HG02798 (cell line): ENCODE results near the gene SLC12A8.
A peak's percentile ranks its signal among the peaks of the same experiment; 100 is the strongest.

Experiments
- ATAC-seq: cut with Tn5 transposase; IDR thresholded peaks from one replicate; pipeline ENCODE4 v1.9.1; 2021; ENCODE audit warnings: mild to moderate bottlenecking; ENCODE audit not compliant: unreplicated experiment, poor library complexity

SLC12A8 gene

DNA sequence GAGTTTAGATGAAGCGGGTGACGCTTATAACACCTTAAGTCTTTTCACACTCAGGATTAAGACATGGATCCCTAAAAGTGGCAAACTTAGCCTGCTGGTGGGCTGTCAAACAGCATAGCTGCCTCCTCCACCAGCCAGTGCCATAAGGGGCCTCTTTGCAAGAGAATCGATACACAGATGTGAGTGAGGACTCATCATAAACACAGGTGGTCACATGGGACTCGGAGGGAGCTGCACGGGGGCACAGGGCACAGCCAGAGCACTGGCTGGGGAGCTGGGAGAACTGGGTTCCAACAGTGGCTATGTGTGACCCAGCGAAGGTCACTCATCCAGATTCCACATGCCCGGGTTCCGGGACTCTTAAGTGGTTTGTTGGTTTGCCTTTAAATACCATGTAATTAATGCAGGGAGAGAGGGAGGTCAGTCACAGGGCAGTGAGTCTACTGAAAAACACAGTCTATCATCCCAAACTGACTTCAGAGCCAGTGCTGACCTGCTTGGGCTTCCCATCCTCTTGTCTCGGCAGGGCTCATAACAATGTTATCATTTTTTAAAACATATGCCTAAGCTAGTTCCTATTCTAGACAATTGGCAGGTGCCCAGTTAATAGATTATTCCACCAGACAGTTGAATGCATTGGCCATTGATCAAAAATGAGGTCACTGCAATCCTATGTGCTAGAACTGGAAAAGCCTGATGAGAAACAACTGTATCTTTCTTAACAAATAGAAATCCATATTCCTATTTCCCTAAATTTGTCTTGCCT, 51.8 kb downstream of the SLC12A8 start:
- ATAC-seq, result no peak

DNA sequence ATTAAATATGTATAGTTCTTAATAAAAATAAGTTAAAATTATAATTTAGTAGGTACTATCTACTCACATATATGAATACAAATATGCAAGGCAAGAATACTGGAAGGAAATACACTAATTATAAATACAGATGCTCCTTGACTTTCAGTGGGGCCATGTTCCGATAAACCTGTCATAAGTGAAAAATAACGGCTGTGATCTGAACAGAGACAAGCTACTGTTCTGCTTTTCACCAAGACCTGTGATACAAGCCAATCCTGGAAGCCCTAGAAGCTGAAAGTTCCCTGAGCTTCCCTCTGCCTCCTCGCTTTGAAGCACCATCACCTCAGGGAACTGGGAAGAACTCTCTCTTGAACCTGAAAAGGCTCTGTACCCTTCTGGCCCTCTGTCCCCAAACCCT, 55.4 kb downstream of the SLC12A8 start:
- ATAC-seq, result no peak

DNA sequence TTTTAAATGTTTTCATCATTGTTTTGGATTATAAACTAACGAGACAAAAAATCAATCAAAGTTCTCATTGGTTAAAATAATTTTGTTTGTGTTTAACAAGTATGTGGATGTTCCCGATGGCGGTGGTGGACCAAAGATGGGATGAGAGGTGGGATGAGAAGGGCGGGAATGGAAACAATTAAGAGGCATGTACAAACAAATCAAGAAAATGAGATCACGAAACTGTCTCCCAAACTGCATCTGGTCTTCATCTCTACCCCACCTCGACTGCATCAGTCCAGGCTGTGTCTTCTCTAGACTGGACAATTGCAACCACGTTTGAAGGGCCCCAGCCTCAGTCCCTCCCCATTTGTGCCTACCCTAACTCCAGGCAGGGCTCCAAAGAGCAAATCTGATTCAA, 56.1 kb downstream of the SLC12A8 start:
- no peak for ATAC-seq

DNA sequence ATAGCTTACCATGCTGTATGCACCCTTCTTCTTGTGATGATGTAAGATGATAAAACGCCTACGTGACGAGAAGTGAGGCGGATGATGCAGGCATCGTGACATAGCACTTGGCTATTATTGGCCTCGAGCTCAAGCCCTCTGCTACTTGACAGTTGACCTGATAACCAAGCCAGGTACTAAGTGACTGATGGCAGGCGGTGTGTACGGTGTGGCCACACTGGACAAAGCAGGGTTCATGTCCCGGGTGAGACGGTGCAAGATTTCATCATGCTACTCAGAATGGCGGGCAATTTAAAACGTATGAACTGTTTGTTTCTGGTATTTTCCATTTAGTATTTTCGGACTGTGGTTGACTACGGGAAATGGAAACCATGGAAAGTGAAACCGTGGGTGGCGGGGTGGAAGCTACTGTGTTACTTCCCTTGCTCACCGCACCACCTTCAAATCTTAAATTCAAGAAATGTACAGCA, 57.7 kb downstream of the SLC12A8 start:
- ATAC-seq, result peak; percentile 58

- ATAC-seq, result no peak
Measured at GRCh38 chr3:125154110-125154509, 58.4 kb downstream of the SLC12A8 start.

DNA sequence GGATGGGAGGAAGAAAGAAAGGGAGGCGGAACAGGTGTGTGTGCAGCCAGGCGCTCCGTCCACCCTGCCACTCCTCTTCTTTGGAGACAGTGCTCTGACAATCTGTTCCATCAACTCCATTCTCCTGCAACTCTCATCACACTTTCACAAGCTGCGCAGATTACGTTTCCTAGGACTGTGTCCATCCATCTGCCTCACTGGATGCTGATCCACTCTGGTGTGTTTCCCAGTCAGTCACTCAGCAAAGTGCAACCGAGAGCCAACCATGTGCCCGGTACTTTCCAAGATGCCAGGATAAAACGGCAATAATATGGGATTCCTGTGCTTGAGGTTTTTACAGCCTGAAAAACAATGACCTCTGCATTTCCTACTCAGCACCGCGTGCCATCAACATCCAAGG, 59.6 kb downstream of the SLC12A8 start:
- ATAC-seq, result no peak

GRCh38 chr3:125151916-125152315, 60.6 kb downstream of the SLC12A8 start:
- no peak for ATAC-seq

DNA sequence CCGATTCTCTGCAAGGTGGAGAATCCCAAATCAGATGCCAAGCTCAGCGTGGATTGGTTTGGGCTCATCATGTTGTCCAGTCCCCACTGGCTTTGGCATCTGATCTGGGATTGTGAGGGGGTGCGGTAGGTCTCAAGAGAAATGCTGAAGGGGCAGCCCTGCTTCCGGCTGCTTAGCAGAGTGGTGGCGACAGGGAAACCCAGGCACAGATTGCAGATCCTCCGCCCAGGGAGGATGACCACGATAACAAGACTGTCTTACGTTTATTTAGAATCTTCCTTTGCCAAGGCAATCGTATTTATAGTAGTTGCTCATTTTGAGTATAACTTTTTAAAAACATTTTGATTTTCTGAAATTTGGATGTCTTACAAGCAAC, 61.1 kb downstream of the SLC12A8 start:
- ATAC-seq, result no peak

DNA sequence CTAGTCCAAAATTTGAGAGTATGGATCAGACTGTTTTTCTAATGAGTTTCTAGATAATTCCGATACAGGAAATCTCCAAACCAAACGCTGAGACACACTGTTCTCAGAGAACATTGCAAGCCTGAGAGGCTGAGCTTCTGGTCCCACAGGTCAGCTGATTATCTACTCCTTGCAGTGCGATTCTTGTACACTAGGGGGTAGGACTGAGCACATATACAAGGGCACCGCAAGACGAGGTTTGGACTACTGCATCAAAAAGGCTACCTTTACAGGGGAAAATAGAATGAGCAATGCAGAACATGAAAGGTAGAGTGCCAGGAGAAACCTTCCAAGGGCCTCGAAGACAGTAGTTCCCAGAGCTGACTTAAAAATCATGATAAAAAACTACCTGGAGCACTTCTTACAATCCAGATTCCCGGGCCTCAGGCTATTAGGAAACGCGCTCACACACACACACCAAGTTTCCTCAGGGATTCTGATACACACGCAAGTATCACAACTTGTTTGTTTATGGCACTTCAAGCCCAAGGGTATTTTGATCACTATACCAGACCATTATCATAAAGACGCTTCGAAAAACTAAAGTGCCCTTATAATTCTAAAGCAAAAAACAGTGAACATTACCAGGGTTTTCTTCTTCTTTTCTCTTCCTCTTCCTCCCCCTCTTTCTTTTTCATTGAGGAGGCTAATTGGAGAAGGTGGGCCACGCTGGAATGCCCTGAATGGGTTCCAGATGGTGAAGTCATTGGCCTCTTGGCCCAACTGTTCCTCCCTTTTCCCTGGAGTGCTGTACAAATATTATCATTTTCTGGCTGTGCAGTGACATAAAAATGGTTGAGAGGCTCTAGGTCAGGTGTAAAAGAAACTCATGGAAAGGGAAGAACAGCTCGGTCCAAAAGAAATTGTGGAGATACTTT, 61.8 kb downstream of the SLC12A8 start:
- no peak for ATAC-seq

GRCh38 chr3:125149462-125149861, 63.1 kb downstream of the SLC12A8 start:
- no peak for ATAC-seq

- peak; percentile 39 for ATAC-seq
Measured at GRCh38 chr3:125148836-125149235, 63.7 kb downstream of the SLC12A8 start.

DNA sequence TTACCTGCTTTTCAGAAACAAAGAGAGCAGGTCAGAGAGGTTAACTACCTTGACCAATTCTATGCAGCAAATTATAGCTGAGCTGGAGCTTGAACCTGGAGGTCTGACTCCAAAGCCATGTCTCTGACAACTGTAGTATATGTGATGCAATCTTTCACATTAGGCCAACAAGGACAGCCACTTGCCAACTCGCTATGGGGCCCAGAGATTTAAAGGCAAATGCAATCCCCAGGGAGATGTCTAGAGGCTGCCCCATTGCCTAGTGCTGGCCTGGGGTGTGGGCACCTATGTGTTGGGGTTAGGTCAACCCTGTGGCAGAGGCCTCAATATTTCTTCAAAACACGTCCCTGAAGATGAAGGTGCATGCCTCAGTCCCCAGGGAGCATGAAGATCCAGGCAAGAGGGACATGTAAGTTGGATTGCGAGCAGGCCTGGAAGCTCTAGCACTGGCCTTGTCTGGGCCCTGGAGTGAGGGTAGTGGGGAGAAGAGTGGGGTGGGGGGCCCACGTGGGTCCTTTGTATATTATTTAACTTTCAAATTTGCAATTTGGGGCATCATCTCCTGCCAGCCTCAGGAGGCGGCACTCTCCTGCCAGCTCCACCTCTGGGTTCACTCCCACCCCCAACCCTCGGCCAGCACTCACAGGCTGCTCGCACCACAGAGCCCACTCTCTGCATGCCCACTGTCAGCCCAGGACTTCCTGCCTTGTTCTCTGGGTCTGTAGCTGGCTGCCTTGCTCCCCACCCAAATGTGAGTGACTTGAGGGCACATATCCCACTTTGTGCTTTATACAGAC, 64.3 kb downstream of the SLC12A8 start:
- ATAC-seq, result peak; percentile 33

- no peak for ATAC-seq
Measured at GRCh38 chr3:125147491-125147820, 65.1 kb downstream of the SLC12A8 start.

GRCh38 chr3:125146626-125147490, 65.7 kb downstream of the SLC12A8 start:
- peak; percentile 29 for ATAC-seq

DNA sequence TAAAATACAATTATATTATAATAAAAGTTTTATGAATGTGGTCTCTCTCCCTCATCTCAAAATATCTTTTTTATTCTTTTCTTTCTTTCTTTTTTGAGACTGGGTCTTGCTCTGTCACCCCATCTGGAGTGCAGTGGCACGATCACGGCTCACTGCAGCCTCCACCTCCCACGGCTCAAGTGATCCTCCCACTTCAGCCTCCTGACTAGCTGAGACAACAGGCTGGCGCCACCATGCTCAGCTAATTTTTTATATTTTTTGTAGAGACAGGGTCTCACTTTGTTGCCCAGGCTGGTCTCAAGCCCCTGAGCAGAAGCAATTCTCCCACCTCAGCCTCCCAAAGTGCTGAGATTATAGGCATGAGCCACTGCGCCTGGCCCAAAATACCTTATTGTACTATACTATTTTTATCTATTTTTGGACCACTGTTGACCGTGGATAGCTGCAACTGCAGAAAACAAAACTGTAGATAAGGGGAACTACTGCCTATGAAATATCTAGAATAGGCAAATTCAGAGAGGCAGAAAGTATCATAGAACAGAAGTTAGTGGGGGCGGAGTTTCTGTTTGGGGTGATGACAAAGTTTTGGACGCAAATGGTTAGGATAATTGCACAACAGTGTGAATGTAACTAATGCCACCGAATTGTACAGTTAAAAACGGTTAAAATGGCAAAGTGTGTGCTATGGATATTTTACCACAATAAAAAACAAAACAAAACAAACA, 66.6 kb downstream of the SLC12A8 start:
- no peak for ATAC-seq

DNA sequence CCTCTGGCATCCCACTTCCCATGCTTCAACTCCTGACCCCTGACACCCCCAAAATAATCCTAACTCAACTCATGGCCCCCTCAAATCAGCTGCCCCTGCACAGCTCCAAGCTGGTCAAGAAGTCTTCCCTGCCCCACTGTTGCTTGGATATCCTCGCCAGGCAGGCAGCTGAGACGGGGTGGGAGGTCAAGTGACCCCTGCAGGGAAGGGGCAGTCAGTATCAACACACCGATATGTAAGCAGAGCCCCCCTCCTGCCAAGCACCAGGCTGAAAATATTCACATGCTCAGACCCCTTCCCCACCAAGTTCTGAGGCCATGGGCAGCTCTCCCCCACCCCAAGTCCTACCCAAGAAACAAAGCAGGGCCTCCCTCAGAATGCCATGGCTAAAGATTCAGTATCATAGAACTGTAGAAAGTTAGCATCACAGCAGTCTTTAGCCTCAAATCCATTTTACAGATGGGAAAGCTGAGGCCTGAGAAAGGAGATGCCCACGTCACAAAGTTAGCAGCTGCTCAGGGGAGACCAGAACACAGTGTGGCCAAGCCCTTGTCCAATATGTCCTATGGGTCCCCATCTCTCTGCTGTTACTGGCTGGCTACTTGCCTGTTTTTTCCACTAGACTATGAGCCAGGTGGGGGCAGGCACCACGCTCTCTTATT, 67.8 kb downstream of the SLC12A8 start:
- no peak for ATAC-seq

DNA sequence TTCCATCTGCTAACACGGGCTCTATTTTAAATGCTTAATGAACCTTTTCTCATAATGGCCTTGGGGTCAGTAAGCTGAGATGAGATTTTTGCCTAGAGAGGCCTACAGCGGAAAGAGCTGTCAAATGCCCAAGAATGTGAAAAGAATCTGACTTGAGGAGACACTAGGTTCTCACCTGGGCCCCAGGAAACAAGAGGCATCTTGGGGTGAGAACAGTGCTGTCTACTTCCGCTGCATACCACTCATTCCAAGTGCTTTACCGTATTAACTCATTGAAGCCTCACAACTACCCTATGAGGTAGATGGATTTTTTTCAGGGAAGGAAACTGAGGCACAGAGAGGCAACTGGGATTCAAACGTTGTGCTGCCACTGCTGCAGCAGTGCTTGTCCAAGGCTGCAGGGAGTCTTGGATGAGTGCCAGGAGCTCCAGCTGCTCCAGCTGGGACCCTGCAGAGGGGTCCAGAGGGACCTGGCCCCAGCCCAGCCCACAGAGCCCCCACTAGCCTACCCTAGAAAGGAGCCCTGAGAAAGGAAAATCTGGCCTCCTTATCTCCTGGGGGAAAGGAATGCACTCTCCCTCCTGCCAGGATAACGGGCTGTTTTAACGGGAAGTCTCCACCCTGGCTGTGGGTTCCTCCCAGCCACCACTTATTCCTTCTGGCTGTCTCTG, 68.4 kb downstream of the SLC12A8 start:
- no peak for ATAC-seq

GRCh38 chr3:125143538-125143937, 69.0 kb downstream of the SLC12A8 start:
- ATAC-seq, result no peak
